ENCODE data around the gene ARL4C. TPM values are rescaled to one million over a fixed set of nuclear protein-coding genes. Genes with fewer than 3 reads are reported as not detected.
"Not testable (repeated sequence)": the region's sequence is repeated elsewhere in the genome, so short reads cannot be mapped to it uniquely, and the experiment has no call there.

ARL4C gene
- total and polyA plus RNA-seq, 5 donors: 1.2 to 5.8 (median 3.5) TPM

GRCh38 chr2:234469972-234470371 lies 26.9 kb downstream of the ARL4C start:
- no peak for DNase-seq
- H3K4me3 ChIP-seq (ENCODE audit: low read length): no peak overlapping the region
- no peaks in the 10 kb centered on the region for H3K9me3 ChIP-seq (ENCODE audit: control insufficient read depth, low read length)
- no peaks in the 10 kb centered on the region for H3K27me3 ChIP-seq (ENCODE audit: control insufficient read depth, insufficient read depth)
- intact Hi-C loops (cut with DNase I): no loop called here
- no peak for ATAC-seq
- no peak overlapping the region for H3K27ac ChIP-seq (ENCODE audit: low read length)
- no peaks in the 10 kb centered on the region for H3K4me1 ChIP-seq (ENCODE audit: control insufficient read depth, insufficient read depth, low read length)
- WGBS: 68% methylated on average over 4 of the region's 4 CpGs

- ATAC-seq (no peak), DNase-seq (no peak)
- Histone ChIP-seq H3K9me3 (ENCODE audit: control insufficient read depth, low read length) (no peaks in the 10 kb centered on the region), H3K4me1 (ENCODE audit: control insufficient read depth, insufficient read depth, low read length) (no peaks in the 10 kb centered on the region), H3K4me3 (ENCODE audit: low read length) (no peak overlapping the region), H3K27me3 (ENCODE audit: control insufficient read depth, insufficient read depth) (no peaks in the 10 kb centered on the region), H3K27ac (ENCODE audit: low read length) (no peak overlapping the region)
- intact Hi-C loops (cut with DNase I): no loop called here
- 91% methylated on average over 7 of the region's 7 CpGs for WGBS
Measured at GRCh38 chr2:234469251-234469845, 27.5 kb downstream of the ARL4C start.

GRCh38 chr2:234468503-234468902 lies 28.4 kb downstream of the ARL4C start:
- 41% methylated on average over 5 of the region's 5 CpGs for WGBS
- Histone ChIP-seq H3K9me3 (ENCODE audit: control insufficient read depth, low read length) (no peaks in the 10 kb centered on the region), H3K4me3 (ENCODE audit: low read length) (no peak overlapping the region), H3K27me3 (ENCODE audit: control insufficient read depth, insufficient read depth) (no peaks in the 10 kb centered on the region), H3K27ac (ENCODE audit: low read length) (no peak overlapping the region), H3K4me1 (ENCODE audit: control insufficient read depth, insufficient read depth, low read length) (no peaks in the 10 kb centered on the region)
- DNase-seq (peak; percentile 38 to 82 (median 62)), ATAC-seq (peak; percentile 87 to 92)
- intact Hi-C loops (cut with DNase I): no loop called here

GRCh38 chr2:234467289-234467688 lies 29.6 kb downstream of the ARL4C start:
- intact Hi-C loops (cut with DNase I): no loop called here
- Histone ChIP-seq H3K4me1 (ENCODE audit: control insufficient read depth, insufficient read depth, low read length) (no peaks in the 10 kb centered on the region), H3K27ac (ENCODE audit: low read length) (no peak overlapping the region), H3K4me3 (ENCODE audit: low read length) (no peak overlapping the region), H3K27me3 (ENCODE audit: control insufficient read depth, insufficient read depth) (no peaks in the 10 kb centered on the region), H3K9me3 (ENCODE audit: control insufficient read depth, low read length) (no peaks in the 10 kb centered on the region)
- 85% methylated on average over 4 of the region's 4 CpGs for WGBS
- DNase-seq (no peak), ATAC-seq (no peak)

GRCh38 chr2:234464291-234464645 lies 32.6 kb downstream of the ARL4C start:
- no peak overlapping the region for H3K4me3 ChIP-seq (ENCODE audit: low read length)
- DNase-seq (no peak), ATAC-seq (no peak)
- WGBS: 88% methylated on average over 9 of the region's 9 CpGs
- no peaks in the 10 kb centered on the region for H3K4me1 ChIP-seq (ENCODE audit: control insufficient read depth, insufficient read depth, low read length)
- H3K9me3 ChIP-seq (ENCODE audit: control insufficient read depth, low read length): no peaks in the 10 kb centered on the region
- H3K27ac ChIP-seq (ENCODE audit: low read length): no peak overlapping the region
- H3K27me3 ChIP-seq (ENCODE audit: control insufficient read depth, insufficient read depth): no peaks in the 10 kb centered on the region
- intact Hi-C loops (cut with DNase I): no loop called here

- no peaks in the 10 kb centered on the region for H3K4me1 ChIP-seq (ENCODE audit: control insufficient read depth, insufficient read depth, low read length)
- peak in 1 of 3 donors; percentile 39 for DNase-seq
- no peaks in the 10 kb centered on the region for H3K27me3 ChIP-seq (ENCODE audit: control insufficient read depth, insufficient read depth)
- intact Hi-C loops (cut with DNase I): no loop called here
- ATAC-seq: no peak
- 79% methylated on average over 17 of the region's 17 CpGs for WGBS
- no peaks in the 10 kb centered on the region for H3K9me3 ChIP-seq (ENCODE audit: control insufficient read depth, low read length)
- H3K4me3 ChIP-seq (ENCODE audit: low read length): no peak overlapping the region
- H3K27ac ChIP-seq (ENCODE audit: low read length): no peak overlapping the region
Measured at GRCh38 chr2:234463626-234464290, 33.1 kb downstream of the ARL4C start.

GRCh38 chr2:234462218-234462992 lies 34.5 kb downstream of the ARL4C start:
- no peaks in the 10 kb centered on the region for H3K27me3 ChIP-seq (ENCODE audit: control insufficient read depth, insufficient read depth)
- 83% methylated on average over 10 of the region's 10 CpGs for WGBS
- intact Hi-C loops (cut with DNase I): no loop called here
- no peaks in the 10 kb centered on the region for H3K9me3 ChIP-seq (ENCODE audit: control insufficient read depth, low read length)
- DNase-seq (no peak), ATAC-seq (peak in 1 of 2 donors; percentile 64)
- no peak overlapping the region for H3K4me3 ChIP-seq (ENCODE audit: low read length)
- H3K27ac ChIP-seq (ENCODE audit: low read length): no peak overlapping the region
- no peaks in the 10 kb centered on the region for H3K4me1 ChIP-seq (ENCODE audit: control insufficient read depth, insufficient read depth, low read length)

- H3K27me3 ChIP-seq (ENCODE audit: control insufficient read depth, insufficient read depth): no peaks in the 10 kb centered on the region
- DNase-seq: no peak
- no peak overlapping the region for H3K4me3 ChIP-seq (ENCODE audit: low read length)
- intact Hi-C loops (cut with DNase I): no loop called here
- no peaks in the 10 kb centered on the region for H3K4me1 ChIP-seq (ENCODE audit: control insufficient read depth, insufficient read depth, low read length)
- no peaks in the 10 kb centered on the region for H3K9me3 ChIP-seq (ENCODE audit: control insufficient read depth, low read length)
- no peak overlapping the region for H3K27ac ChIP-seq (ENCODE audit: low read length)
- WGBS: 82% methylated on average over 6 of the region's 6 CpGs
- ATAC-seq: no peak
Measured at GRCh38 chr2:234459401-234460009, 37.4 kb downstream of the ARL4C start.

GRCh38 chr2:234458466-234458865 lies 38.4 kb downstream of the ARL4C start:
- H3K9me3 ChIP-seq (ENCODE audit: control insufficient read depth, low read length): no peaks in the 10 kb centered on the region
- intact Hi-C loops (cut with DNase I): no loop called here
- ATAC-seq (no peak), DNase-seq (no peak)
- no peaks in the 10 kb centered on the region for H3K27me3 ChIP-seq (ENCODE audit: control insufficient read depth, insufficient read depth)
- H3K4me3 ChIP-seq (ENCODE audit: low read length): no peak overlapping the region
- no peak overlapping the region for H3K27ac ChIP-seq (ENCODE audit: low read length)
- no peaks in the 10 kb centered on the region for H3K4me1 ChIP-seq (ENCODE audit: control insufficient read depth, insufficient read depth, low read length)
- WGBS: 56% methylated on average over 4 of the region's 4 CpGs

GRCh38 chr2:234457421-234457820 lies 39.5 kb downstream of the ARL4C start:
- Histone ChIP-seq H3K9me3 (ENCODE audit: control insufficient read depth, low read length) (no peaks in the 10 kb centered on the region), H3K27me3 (ENCODE audit: control insufficient read depth, insufficient read depth) (no peaks in the 10 kb centered on the region), H3K4me3 (ENCODE audit: low read length) (no peak overlapping the region), H3K4me1 (ENCODE audit: control insufficient read depth, insufficient read depth, low read length) (no peaks in the 10 kb centered on the region), H3K27ac (ENCODE audit: low read length) (no peak overlapping the region)
- DNase-seq (no peak), ATAC-seq (no peak)
- intact Hi-C loops (cut with DNase I): no loop called here
- 74% methylated on average over 2 of the region's 2 CpGs for WGBS

- H3K4me1 ChIP-seq (ENCODE audit: control insufficient read depth, insufficient read depth, low read length); H3K27me3 ChIP-seq (ENCODE audit: control insufficient read depth, insufficient read depth); intact Hi-C loops (cut with DNase I); H3K27ac ChIP-seq (ENCODE audit: low read length); DNase-seq; H3K4me3 ChIP-seq (ENCODE audit: low read length); ATAC-seq; H3K9me3 ChIP-seq (ENCODE audit: control insufficient read depth, low read length): not testable (repeated sequence)
- 95% methylated on average over 7 of the region's 7 CpGs for WGBS
Measured at GRCh38 chr2:234455246-234455645, 41.6 kb downstream of the ARL4C start.
